DMS153 treated with DMSO at 0.1 percent for 48 hours (cell line): Measurements from ENCODE around the gene RALY.

ENCODE experiments used
- DNase-seq: peaks from one replicate; lab custom pipeline; 2025; ENCODE audit not compliant: unreplicated experiment; lab: John Stamatoyannopoulos, UW

The RALY gene

DNA sequence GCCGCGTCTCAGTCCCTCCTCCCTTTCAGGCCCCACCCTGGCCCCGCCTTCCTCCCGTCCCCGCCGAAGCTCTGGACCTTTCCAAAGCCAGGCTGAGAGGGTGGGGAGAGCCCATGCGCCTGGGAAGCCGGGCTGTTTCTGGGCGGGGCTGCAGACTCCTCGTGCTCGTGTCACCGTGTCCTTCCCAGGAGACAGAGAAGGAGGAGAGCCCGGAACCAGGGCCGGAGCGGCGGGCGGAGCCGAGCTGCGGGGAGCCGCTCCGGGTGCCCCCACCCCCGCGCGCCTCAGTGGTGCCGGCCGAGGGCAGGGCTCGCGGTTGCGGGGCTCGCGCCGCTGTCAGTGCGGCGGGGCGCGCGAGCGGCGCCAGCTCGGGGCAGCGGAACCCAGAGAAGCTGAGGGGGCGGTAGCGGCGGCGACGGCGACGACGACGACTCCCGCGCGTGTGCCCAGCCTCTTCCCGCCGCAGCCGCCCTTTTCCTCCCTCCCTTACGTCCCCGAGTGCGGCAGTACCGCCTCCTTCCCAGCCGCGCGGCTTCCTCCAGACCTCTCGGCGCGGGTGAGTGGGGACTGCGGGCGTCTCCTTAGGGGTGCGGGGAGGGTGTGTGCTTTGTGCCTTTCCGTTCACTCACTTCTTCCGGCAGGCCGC, at the start of gene RALY:
Gene RALY (plus strand): TSS at position 336 of the 646 bp plus-strand sequence. CDS start 78,164 bp downstream, outside the sequence.
- peak; percentile 84 for DNase-seq

DNA sequence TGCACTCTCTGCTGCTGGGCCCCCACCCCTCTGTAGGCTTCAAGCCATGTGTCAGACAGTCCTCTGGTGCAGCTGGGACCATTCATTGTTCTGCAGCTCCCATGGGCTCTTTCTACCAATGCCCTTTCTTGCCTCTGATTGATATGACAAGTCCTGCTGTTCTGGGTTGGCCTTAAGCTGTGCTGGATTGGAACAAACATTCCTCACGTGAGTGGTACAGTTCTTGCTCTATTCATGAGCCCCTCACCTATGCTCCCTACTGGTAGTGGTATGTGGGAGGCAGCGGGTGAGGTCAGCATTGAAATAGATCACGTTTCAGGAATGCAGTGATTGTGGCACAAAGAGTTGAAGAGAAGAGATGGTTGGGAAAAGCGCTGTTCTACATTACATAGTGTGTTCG, 48.8 kb upstream of the RALY start:
- DNase-seq, result no peak

GRCh38 chr20:33945391-33946081, 48.2 kb upstream of the RALY start:
- DNase-seq, result no peak

DNA sequence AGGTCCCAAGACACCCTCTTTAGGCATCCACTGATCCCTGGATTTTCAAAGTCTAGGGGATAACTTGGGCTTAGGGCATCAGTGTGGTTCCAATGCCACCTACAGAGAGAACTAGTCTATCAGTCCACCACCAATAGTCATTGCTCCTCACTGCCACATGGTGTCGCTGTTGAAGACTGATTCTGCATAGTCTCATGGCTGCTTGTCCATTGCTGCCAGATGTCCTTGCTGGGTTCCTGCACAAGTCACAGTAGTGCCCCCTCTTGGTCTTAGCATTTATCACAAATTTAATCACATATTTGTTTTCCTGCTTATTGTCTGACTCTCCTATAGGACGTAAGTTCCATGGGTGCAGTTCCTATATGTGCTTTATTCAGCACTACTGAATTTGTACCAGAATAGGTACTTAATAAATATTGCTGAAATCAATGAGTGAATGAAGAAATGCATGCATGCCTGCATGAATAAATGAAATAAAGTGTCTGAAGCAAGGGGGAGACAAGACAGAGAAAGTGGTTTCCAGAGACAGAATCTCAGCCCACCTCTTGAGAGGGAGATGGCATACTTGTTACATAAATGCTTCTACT, 45.9 kb upstream of the RALY start:
- DNase-seq, result no peak

DNA sequence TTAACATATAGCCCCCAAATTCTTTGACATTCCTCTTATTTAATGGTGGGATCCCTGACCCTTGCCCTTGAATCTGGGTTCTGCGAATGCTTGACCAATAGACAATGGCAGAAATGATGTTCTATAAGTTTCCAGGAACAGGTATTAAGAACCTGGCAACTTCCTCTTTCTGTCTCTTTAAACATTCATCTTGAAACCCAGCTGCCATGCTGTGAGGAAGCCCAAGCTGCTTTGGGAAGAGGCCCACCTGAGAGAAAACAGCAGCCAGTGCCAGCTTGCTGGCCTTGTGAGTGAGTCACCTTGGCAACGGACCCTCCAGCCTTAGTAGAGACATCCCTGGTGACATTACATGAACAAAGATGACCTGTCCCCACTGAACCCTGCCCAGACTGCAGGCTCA, 45.2 kb upstream of the RALY start:
- DNase-seq, result no peak

DNA sequence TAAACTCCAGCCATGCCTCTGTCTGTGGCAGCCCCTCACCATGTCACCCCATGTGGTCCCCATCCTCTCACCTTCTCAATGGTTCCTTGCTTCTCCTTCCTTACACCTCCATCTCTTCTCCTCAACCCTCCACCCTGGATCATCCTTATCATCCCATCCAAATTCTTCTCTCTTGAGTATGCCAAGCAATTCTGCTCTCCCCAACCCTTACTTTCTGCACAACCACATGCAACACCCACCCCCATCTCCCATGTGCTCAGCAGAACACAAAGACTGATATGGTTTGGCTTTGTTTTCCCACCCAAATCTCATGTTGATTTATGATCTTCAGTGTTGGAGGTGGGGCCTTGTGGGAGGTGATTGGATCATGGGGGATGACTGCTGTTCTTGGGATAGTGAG, 42.5 kb upstream of the RALY start:
- DNase-seq, result no peak

DNA sequence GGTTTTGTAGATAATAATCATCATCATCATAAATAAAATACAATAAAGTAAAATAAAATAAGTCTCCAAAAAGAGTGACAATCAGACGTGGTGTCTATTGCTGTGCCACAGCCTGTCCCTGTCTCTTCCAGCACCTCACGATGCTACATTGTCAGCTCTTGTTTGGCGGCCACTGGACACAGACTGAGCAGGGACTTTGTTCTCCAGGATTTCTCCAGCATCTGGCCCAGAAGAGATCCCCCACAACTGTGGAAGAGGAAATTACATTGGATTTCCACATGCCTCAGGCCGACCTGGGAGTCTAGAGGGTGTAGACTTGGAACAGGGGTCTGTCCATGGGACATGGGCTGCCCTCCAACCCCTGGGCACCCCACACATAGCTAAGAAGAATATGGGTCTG, 39.2 kb upstream of the RALY start:
- DNase-seq, result no peak

- no peak for DNase-seq
These were observed 30.0 kb upstream of the RALY start for GRCh38 chr20:33963751-33964150.

DNA sequence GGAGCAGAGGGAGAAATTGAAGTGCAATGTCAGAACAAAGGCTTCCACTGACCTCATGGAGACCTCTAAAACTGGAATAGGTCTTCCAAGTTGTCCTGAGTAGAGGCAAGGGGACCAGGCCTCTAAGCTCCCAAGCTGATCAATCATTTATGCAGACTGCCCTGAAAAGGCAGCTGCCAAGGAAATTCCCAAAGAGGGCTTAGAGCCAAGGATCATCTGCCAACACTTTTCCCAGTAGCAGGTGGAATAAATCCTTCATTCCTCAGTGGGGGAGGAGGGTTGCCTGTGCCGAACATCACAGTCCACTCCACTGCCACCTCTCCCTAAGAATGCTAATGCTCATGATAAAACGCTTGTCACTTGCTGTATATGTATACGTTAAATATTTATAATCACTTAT, 29.3 kb upstream of the RALY start:
- no peak for DNase-seq

DNA sequence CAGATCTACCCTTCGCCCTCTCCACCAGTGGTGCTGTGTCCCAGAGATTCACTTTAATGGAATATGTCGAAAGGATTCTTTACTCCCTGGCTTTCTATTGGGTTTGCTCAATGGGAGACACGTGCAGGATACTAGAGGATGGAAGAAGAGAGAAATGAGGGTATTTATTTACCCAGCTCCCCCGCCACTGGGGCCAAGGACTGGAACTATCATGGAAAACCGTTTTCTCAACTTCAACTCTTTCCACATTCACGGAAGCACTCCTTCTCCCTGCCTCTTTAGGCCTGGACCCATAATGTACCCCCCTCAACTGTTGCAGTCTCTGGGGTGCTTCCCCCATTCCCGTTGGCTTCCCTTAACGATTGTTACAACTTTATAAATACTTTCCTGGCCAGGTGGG, 26.6 kb upstream of the RALY start:
- DNase-seq, result no peak

DNA sequence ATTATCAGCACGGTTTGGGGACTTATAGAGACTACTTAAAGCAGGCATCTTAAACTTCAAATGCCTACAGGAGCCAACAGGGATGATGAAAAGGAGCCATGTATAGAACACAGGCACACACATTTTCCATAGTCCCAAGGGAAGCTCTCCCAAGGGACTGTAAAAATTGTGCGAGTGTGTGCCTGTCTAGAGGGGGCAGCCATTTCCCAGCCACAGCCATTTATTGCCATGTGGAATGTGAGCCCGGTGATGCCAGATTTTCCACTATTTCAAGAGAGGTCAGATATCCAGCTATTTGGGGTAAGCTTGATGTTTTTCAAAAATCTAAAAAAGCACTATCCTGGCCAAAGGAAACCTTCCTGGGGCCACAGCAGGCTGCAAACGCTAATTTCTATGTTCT, 24.1 kb upstream of the RALY start:
- no peak for DNase-seq

DNA sequence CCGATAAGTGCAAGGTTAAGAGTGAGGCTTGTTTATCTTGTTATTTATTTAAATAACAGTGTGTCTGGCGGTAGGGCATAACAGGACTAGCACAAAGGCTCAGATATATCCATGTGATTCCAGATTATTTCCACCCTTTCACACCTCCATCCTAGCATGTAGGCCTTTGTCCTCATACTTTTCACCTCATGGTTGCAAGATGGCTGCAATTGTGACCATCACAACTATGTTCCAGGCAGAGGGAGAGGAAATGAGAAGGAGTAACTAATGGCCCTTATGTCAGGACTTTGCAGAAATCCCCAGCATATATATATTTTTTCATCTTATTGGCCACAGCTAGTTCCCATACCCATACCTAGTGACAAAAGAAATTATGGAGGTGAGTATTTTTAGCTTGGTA, 23.5 kb upstream of the RALY start:
- no peak for DNase-seq

DNA sequence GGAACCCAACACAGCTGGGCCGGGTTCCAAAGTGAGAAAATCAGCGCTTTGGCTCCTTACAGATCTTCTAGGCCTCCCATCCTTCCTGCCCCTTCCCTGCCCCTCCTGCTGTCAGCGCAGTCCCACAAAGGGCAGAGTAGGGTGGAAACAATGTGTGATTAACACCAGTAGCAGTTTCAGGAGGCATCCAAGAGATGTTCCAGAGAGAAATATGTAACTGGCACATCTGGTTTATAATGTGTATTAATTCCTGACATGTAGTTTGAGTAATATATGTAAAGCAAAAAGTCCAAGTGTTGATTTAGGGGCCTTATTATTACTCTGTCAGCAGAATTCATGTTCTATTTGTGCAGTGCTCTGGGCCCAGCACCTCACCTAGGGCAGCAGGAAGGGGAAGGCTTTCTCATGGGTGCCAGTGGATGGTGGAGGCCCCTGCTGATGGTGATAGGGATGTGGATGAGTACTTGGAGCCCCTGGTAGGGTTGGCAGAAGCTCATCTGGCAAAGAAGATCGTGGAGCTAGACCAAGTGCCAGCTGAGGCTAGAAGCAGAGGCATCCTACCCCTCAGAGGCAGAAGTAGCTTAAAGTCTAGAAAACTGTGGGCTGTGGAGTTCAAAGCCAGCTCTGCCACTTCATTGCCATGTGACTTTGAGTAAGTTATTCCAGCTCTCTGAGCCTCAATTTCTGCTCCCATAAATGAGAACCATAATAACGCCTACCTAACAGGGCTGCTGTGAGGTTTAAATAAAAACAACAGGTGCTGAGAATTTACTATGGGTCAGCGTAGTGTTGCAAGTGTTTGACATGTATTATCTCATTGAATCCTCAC, 22.4 kb upstream of the RALY start:
- DNase-seq, result no peak

DNA sequence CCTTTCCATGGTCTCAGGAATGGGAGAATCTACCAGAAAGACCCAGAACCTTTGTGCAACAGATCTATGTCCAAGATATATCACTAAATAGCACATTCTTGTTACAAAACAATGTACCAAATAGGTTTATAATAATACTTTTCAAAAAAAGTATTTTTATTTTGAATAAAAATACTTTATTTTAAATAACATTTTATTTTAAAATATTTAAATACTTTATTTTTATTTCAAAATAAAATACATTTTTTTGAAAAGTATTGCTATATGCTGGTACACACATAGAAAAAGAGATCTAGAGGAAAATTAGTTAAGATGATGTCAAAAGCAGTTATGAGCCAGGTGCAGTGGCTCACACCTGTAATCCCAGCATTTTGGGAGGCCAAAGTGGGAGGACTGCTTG, 16.8 kb upstream of the RALY start:
- DNase-seq, result no peak

DNA sequence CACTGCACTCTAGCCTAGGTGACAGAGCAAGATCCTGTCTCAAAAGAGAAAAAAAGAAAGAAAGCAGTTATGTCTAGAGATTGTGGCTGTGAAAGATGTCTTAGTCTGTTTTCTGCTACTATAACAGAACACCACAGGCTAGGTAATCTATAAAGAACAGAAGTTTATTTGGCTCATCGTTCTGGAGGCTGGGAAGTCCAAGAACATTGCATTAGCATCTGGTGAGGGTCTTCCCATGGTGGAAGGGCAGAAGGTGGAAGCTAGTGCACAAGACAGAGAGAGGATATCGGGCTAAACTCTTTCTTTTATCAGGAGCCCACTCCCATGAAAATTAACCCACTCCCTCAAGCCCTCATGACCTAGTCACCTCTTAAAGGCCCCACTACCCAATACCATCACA, 16.2 kb upstream of the RALY start:
- DNase-seq, result no peak

- DNase-seq, result no peak
These were observed 14.6 kb upstream of the RALY start for GRCh38 chr20:33979094-33979493.

DNA sequence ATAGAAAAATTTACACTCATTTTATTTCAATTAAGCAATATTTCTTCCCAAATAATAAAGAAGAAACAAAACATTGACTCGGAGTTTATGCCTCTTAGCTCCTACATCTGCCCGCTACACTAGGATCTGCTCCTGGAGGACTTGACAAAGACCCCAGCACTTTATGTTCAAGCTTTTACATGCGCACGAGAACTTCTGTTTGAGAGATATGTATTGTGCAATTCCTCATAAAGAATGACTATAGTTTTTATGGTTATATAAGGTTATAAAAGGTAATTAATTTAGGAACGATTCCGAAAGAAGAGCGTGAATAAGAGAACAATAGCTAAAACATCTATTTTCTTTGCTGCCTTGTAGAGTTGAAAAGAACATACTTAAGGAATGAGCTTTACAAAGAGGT, 12.4 kb upstream of the RALY start:
- DNase-seq, result no peak

DNA sequence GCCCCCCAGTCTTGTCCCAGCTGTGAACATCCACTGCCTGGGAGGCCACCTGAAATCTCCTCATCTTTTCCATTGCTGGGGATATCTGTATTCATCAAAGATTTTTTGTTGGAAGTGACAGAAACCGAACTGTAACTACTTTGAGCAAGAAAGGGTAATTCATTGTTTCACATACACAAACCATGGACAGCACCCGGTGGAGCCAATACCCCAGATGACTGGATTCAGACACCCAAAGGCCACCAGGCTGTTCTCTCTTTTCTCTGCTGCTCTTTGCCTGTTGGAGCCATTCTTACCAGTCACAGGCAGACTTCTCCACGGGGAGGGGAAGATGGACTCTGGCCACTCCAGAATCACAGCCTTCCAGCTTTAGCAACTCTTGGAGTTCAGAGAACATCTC, 11.7 kb upstream of the RALY start:
- DNase-seq, result no peak

- DNase-seq, result no peak
These were observed 10.3 kb upstream of the RALY start for GRCh38 chr20:33983371-33983770.

GRCh38 chr20:33984182-33984719, 9.5 kb upstream of the RALY start:
- DNase-seq, result no peak

- DNase-seq, result no peak
These were observed 8.4 kb upstream of the RALY start for GRCh38 chr20:33985280-33985679.
